ENCODE results near the gene USP25.

DNA sequence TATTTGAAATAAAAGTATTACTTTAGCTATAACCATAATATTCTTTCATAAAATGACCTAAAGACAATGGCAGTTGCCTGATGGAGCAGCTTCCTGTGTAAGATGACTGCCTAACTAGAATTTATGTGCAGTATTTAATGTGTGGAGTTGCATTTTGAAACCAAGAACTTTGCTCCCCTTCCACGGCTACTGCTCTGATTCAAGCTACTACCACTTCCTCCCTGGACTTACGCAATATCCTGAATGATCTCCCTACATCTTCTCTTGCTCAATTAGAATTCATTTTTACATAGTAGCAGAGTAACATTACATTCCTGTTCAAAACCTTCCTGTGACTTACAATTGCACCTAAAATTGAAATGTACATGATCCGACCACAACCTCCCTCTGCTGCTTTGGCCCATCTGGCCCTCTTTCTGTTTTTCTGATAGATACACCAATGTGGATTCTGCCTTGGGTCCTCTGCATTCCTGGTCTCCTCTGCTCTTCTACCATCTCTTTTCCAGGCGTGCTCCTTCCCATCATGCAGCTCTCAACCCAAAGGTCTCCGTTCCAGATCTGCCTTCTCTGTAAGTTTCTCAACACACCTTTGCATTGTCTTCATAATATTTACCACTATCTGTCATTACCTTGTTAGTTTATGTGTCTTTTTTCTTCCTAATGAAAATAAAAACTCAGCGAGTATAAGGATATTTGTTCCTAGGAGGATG lies 47.4 kb upstream of the USP25 start:
- TF ChIP-seq, protein P1, sequence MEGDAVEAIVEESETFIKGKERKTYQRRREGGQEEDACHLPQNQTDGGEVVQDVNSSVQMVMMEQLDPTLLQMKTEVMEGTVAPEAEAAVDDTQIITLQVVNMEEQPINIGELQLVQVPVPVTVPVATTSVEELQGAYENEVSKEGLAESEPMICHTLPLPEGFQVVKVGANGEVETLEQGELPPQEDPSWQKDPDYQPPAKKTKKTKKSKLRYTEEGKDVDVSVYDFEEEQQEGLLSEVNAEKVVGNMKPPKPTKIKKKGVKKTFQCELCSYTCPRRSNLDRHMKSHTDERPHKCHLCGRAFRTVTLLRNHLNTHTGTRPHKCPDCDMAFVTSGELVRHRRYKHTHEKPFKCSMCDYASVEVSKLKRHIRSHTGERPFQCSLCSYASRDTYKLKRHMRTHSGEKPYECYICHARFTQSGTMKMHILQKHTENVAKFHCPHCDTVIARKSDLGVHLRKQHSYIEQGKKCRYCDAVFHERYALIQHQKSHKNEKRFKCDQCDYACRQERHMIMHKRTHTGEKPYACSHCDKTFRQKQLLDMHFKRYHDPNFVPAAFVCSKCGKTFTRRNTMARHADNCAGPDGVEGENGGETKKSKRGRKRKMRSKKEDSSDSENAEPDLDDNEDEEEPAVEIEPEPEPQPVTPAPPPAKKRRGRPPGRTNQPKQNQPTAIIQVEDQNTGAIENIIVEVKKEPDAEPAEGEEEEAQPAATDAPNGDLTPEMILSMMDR (IDR thresholded peaks at IDR 0.05) = no peak
- TF ChIP-seq POLR2A (IDR thresholded peaks at IDR 0.05) = no peak
